HL-60/S4 (cell line): ENCODE results near the gene DNAH9.

ENCODE experiments used
- in situ Hi-C: fragments of 300-500 bp; cut with MboI; formaldehyde crosslinking; loops from 2 replicates; pipeline ENCODE4 v1.14.3; 2022; ENCODE audit warnings: low sequenced_read_pairs

Gene DNAH9

DNA sequence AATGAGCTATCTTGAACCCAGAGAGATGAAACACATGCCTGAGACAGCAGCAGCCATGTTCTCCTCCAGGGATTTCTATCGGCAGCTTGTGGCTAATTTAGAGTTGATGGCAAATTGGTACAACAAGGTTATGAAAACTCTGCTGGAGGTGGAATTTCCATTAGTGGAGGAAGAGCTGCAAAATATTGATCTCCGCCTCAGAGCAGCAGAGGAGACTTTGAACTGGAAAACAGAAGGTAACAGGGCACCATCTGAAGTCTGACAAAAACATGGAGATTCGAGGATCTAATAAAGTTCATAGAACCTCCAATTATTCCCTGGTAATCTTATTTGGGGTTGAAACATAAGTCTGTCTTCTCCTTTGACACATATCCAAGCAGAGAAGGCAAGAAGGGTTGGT, 52.8 kb downstream of the DNAH9 start:
- in situ Hi-C loops = no loop called here

- in situ Hi-C loops = no loop called here
Observed at GRCh38 chr17:11668618-11669017, 70.3 kb downstream of the DNAH9 start.

DNA sequence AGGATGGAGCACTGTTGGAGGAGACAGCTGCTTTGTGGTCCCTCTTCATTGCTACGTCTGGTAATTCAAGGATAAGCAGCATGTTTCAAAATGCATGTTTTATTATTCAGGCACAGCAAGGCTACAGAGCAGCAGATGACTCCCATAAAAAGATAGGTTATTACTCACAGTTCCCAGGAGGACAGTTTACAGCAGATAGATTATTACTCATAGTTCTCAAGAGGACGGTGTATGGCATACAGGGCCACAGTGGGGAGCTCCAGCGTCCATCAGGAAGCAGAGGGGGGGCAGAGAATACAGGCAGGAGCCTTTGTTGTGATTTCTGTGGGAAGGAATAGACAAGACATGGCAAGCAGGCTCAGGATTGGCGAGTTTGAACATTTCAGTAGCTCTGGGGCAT, 72.9 kb downstream of the DNAH9 start:
- in situ Hi-C loops = no loop called here

DNA sequence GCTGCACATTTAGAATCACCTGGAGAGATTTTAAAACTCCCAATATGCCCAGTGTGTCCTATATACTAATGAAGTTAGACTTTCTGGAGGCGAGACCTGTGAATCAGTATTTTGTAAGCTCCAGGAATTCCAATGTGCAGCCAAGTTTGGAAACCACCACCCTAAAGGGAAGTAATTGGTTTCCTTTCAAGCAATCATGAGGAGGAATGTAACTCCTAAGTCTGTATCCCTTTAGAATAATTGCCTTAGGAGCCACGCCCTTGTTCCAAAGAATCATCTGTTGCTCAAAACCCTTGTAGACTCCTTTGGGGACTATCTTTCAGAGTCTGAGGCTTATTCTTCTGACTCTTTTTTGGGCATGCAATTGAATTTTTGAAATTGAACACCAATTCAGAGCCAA, 84.4 kb downstream of the DNAH9 start:
- in situ Hi-C loops = no loop called here

DNA sequence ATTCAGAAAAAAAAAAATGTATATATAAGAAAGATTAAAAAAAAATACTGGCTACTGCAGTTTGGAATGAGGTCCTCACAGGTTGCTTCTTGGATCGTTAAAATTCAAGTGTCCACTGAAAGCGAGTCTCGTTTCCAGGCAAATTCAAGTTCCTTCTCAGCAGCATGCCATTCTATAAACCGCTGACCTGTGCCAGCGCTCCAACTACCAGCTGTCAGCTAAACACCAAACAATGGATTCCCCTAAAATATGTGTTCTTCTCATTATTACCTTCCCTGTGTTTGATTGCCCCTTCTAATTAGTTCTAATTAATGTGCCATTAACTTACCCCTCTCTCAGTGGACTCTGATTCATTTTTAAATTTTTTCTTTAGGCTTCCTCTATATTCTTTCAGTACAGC, 92.4 kb downstream of the DNAH9 start:
- in situ Hi-C loops = no loop called here

DNA sequence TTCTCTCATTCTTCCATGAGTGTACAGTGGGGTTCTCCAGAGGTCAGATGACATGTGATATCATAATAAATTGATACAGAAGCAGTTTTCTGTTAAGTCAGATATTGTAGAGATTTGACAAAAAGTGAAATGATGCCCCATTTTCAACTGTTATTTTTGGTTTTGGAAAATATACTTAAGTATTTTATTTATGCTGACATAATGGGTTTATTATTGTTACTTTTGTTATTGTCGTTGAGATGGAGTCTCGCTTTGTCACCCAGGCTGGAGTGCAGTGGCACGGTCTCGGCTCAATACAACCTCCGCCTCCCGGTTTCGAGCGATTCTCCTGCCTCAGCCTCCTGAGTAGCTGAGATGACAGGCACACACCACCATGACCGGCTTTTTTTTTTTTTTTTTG, 94.4 kb downstream of the DNAH9 start:
- in situ Hi-C loops = no loop called here

GRCh38 chr17:11693284-11693683, 95.0 kb downstream of the DNAH9 start:
- in situ Hi-C loops = no loop called here

DNA sequence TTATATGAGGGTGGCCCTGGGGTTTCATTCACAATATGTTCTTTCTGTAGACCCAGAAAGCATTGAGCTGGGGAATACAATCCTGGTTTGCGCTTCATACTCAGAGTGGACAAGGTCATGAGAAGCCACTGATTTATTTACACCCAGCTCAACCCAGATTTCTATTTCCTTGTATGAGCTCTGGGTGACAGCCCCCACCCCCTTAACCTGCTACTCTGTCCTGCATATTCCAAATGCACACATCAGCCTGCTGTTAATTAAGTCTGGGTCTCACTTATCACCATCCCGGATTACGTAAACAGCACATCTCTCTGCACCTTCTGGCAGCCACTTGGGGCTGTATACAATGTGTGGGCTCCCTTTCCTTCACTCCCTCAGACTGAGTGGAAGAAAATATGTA, 102.4 kb downstream of the DNAH9 start:
- in situ Hi-C loops = no loop called here

DNA sequence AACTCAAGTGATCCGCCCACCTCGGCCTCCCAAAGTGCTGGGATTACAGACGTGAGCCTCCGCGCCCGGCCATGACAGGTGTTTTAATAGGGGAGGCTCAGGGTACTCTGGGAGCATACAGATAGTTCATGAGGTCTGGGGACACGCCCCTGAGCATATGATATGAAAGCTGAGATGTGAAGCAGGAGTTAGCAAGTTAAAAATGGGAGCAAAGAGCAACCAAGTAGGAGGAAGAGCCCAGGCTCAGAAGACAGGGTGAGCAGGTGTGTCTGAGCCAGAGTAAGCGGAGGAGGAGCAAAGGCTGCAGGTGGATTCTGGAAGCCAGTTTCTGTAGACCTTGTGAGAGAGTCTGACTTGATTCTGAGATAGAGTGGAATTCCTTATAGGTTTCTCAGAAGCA, 103.6 kb downstream of the DNAH9 start:
- in situ Hi-C loops = no loop called here

- in situ Hi-C loops = no loop called here
Observed at GRCh38 chr17:11704041-11704440, 105.8 kb downstream of the DNAH9 start.

GRCh38 chr17:11705111-11705510, 106.8 kb downstream of the DNAH9 start:
- in situ Hi-C loops = no loop called here

DNA sequence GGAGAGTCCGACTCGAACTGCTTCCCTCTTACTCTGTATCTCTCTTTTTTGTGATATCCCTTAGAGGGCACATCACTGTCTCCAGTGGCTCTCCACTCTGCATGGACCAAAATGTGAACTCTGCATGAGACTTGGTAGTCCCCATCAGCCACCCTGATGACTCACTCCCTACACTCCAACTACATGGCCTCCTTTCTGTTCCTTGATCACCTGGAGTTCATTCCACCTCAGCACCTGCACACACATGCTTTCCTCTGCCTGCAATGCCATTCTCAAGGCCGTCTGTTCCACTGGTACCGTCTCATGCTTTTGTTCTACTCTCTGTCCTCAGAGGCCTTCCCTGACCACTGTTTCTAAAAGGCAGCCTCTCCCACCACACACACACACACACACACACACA, 109.3 kb downstream of the DNAH9 start:
- in situ Hi-C loops = no loop called here

DNA sequence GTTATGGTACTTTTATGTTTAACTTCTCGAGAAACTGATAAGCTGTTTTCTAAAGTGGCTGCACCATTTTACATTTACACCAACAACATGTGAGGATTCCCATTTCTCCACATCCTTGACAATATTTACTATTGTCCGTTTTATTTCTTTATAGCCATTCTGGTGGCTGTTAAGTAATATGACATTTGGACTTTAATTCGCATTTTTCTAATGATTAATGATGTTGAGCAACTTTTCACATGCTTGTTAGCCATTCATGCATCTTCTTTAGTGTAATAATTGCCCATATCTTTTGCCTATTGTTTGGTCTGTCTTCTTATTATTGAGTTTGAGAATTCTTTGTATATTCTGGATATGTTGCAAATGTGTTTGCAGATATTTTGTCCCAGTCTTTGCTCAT, 114.2 kb downstream of the DNAH9 start:
- in situ Hi-C loops = no loop called here

GRCh38 chr17:11719203-11719602, 120.9 kb downstream of the DNAH9 start:
- in situ Hi-C loops = no loop called here

DNA sequence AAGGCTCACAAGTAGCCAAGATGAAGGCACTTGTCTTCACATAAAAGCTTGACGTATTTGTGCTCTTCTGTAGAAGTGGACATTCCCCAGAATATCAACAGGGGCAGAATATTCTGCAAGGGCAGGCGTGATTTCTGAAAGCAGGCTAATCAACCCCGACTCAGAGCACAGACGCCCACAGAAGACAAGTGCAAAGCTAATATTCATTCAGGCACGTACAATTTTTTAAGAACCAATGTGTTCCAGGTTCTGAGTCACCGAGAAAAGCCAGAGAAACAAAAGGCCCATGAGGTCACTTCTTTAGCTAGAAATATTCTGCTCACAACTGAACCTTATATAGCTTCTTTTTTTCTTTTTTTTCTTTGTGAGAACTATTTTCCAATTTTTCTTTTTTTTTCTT, 121.6 kb downstream of the DNAH9 start:
- in situ Hi-C loops = no loop called here

GRCh38 chr17:11720816-11721215, 122.5 kb downstream of the DNAH9 start:
- in situ Hi-C loops = no loop called here

GRCh38 chr17:11730747-11731146, 132.5 kb downstream of the DNAH9 start:
- in situ Hi-C loops = no loop called here

- in situ Hi-C loops = no loop called here
Observed at GRCh38 chr17:11736613-11737312, 138.5 kb downstream of the DNAH9 start.

DNA sequence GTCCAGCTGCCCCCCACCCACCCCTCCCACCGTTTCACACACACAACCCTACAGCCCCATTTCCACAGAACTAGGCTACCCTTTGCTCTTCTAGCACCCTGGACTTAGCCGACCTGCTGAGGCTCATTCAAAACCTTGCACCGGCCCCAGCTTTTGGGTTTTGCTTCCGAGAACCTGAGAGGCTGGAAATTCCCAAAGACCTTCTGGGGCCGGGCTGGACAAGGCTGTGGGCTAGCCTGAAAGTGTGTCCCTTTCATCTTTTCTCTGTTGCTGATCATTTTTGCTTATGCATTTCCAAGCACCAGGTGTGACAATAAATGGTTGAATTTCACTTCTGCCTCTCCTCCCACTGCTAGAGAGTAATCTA, 139.0 kb downstream of the DNAH9 start:
- in situ Hi-C loops = no loop called here

DNA sequence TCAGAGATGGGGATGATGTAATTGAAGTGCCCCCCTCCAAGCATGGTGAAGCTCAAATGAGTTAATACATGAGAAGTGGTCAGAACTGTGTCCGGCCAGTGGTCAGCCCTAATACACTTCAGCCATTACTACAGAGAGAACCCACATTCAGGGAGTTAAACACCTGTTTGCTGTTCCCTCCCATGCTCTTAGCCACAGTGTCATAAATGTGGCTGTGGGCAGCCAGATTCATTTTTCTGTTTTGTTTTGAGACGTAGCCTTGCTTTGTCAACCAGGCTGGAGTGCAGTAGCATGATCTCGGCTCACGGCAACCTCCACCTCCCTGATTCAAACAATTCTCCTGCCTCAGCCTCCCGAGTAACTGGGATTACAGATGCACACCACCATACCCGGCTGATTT, 139.9 kb downstream of the DNAH9 start:
- in situ Hi-C loops = no loop called here

DNA sequence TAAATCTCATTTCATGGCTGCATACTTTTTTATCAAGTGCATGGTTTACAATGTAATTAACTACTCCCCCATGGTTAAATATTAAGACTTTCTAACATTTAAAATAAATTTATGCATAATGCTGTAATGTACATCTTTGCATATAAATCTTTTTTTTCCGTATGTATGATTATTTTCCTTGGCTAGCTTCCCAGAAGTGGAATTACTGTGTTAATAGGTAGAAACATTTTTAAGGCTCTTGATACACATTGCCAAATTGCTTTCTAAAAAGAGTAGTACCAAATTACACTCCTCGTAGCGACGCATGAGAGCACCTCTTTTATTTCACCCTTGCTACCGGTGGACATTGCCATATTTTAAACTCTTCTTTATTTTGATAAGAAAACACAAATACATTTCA, 141.1 kb downstream of the DNAH9 start:
- in situ Hi-C loops = no loop called here

DNA sequence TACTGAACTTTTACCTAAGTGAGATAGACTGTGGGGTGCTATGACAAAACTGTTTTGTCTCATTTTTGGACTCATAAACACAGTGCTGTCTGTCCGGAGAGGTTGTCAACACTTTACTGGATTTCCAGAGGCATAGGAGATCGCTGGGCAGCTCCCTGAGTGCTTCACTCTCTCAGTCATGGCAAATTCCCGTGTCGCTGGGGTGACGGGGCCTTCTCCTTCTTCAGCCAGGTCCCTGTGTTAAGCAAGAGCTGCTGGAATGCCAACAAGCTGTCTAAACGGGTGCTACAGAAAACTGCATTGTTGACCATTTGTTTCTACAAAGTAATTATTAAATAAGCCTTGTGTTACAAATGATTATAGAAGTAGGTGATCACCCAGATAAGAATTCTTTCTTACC, 141.6 kb downstream of the DNAH9 start:
- in situ Hi-C loops = no loop called here

DNA sequence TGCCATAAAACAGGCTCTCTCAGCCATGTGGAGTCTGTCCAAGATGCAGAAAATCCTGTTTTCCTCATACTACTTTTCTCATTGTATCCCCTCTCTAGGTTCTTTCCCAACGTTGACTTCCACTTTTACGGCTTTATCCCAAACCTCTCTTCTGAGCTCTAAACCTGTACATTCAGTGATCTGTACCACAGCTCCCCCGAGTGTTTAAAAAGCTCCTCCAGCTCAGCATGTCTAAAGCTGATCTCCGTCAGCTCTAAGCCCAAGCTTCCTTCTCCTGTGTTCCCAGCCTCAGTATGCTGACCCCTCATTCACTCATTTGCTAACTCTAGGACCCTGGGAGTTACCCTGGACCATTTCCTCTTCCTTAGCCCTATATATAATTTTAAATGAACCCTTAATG, 144.6 kb downstream of the DNAH9 start:
- in situ Hi-C loops = no loop called here
